ENCODE data around the gene ARHGEF7. TPM values are rescaled to one million over a fixed set of nuclear protein-coding genes. Genes with fewer than 3 reads are reported as not detected.

Gene ARHGEF7
- total and polyA plus RNA-seq, 2 experiments from 2014 or later, result 23.6 to 58.9 TPM

DNA sequence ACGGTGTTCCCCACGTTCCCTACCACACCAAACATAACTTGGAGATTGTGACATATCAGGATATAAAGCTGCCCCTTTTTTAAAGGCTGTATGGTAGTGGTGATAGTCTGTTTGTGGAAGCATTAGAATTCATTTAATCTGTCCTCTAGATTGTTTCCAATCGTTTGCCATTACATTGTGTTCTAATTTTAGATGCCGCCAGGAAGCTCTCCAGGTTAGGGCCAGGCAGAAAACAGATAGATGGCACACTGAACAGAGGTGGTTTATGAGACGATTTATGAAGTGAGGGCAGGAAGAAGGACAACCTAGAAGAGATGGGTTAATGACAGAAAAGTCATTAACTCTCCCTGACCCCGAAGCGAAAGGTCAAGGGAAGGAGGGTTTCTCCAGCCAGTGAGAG is 30.0 kb downstream of the ARHGEF7 start:
- no peaks in the 10 kb centered on the region for H3K36me3 ChIP-seq (ENCODE audit: insufficient read depth)
- H2AFZ ChIP-seq, result no peak overlapping the region
- no peak overlapping the region for H3K27ac ChIP-seq (ENCODE audit: low read depth)
- H3K4me3 Mint-ChIP-seq, result no peak overlapping the region
- no peaks in the 10 kb centered on the region for H3F3A ChIP-seq (replicated peaks; ENCODE audit: low read depth)
- H3K27me3 Mint-ChIP-seq (ENCODE audit: insufficient read depth, low read depth, poor library complexity), result no peaks in the 10 kb centered on the region
- DNase-seq (ENCODE audit: low spot score) (no peak), ATAC-seq (no peak)
- no peak overlapping the region for H3K4me2 ChIP-seq
- H3K9me3 Mint-ChIP-seq, result no peaks in the 10 kb centered on the region
- no peaks in the 10 kb centered on the region for H4K20me1 ChIP-seq (replicated peaks; ENCODE audit: insufficient read depth)
- H3K4me3 ChIP-seq, result no peak overlapping the region
- no peaks in the 10 kb centered on the region for H3K4me1 ChIP-seq (ENCODE audit: insufficient read depth)
- H3K36me3 Mint-ChIP-seq (ENCODE audit: low read depth), result no peaks in the 10 kb centered on the region
- H3K79me2 ChIP-seq (replicated peaks; ENCODE audit: insufficient read depth), result no peaks in the 10 kb centered on the region
- no peak overlapping the region for H3K27ac Mint-ChIP-seq
- no peaks in the 10 kb centered on the region for H3K4me1 Mint-ChIP-seq
- TF ChIP-seq, protein P1, sequence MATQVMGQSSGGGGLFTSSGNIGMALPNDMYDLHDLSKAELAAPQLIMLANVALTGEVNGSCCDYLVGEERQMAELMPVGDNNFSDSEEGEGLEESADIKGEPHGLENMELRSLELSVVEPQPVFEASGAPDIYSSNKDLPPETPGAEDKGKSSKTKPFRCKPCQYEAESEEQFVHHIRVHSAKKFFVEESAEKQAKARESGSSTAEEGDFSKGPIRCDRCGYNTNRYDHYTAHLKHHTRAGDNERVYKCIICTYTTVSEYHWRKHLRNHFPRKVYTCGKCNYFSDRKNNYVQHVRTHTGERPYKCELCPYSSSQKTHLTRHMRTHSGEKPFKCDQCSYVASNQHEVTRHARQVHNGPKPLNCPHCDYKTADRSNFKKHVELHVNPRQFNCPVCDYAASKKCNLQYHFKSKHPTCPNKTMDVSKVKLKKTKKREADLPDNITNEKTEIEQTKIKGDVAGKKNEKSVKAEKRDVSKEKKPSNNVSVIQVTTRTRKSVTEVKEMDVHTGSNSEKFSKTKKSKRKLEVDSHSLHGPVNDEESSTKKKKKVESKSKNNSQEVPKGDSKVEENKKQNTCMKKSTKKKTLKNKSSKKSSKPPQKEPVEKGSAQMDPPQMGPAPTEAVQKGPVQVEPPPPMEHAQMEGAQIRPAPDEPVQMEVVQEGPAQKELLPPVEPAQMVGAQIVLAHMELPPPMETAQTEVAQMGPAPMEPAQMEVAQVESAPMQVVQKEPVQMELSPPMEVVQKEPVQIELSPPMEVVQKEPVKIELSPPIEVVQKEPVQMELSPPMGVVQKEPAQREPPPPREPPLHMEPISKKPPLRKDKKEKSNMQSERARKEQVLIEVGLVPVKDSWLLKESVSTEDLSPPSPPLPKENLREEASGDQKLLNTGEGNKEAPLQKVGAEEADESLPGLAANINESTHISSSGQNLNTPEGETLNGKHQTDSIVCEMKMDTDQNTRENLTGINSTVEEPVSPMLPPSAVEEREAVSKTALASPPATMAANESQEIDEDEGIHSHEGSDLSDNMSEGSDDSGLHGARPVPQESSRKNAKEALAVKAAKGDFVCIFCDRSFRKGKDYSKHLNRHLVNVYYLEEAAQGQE (IDR thresholded peaks at IDR 0.05; ENCODE audit: unreplicated experiment), result no peak
- no peak for TF ChIP-seq ZNF462 (CRISPR knock-in tag; IDR thresholded peaks at IDR 0.05)
- TF ChIP-seq NANOG (IDR thresholded peaks at IDR 0.05; ENCODE audit: borderline replicate concordance), result no peak
- TF ChIP-seq ZNF114 (CRISPR knock-in tag; IDR thresholded peaks at IDR 0.05), result no peak
- TF ChIP-seq EZH2phosphoT487 (IDR thresholded peaks at IDR 0.05; ENCODE audit: unreplicated experiment), result no peak
- TF ChIP-seq POLR2AphosphoS5 (IDR thresholded peaks at IDR 0.05; ENCODE audit: low read depth), result no peak
- TF ChIP-seq STAT1 (IDR thresholded peaks at IDR 0.05; ENCODE audit: unreplicated experiment), result no peak
- TF ChIP-seq, protein P2, sequence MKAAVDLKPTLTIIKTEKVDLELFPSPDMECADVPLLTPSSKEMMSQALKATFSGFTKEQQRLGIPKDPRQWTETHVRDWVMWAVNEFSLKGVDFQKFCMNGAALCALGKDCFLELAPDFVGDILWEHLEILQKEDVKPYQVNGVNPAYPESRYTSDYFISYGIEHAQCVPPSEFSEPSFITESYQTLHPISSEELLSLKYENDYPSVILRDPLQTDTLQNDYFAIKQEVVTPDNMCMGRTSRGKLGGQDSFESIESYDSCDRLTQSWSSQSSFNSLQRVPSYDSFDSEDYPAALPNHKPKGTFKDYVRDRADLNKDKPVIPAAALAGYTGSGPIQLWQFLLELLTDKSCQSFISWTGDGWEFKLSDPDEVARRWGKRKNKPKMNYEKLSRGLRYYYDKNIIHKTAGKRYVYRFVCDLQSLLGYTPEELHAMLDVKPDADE (IDR thresholded peaks at IDR 0.05), result no peak
- no peak for TF ChIP-seq ZNF331 (CRISPR knock-in tag; IDR thresholded peaks at IDR 0.05; ENCODE audit: low read depth)
- TF ChIP-seq CTCF (conservative IDR thresholded peaks at IDR 0.05; ENCODE audit: low read depth in 2 of 2), result no peak
- no peak for TF ChIP-seq CREB1 (CRISPR knock-in tag; IDR thresholded peaks at IDR 0.05; ENCODE audit: low read depth)
- TF ChIP-seq JUNB (IDR thresholded peaks at IDR 0.05; ENCODE audit: unreplicated experiment), result no peak
- no peak for TF ChIP-seq EZH2 (IDR thresholded peaks at IDR 0.05; ENCODE audit: low read depth, unreplicated experiment)
- H3K9me2 ChIP-seq (ENCODE audit: insufficient read depth), result no peaks in the 10 kb centered on the region
- H3K27me3 ChIP-seq (ENCODE audit: insufficient read depth), result no peaks in the 10 kb centered on the region

Data from GM23338 (cell line).